SK-N-MC (cell line): Measurements from ENCODE around the gene TMEM154.

Experiments
- EZH2 ChIP-seq: fragments of 200-600 bp; sonication (generic); IDR thresholded peaks from one replicate; pipeline ENCODE4 v1.6.1; 2017; ENCODE audit warnings: antibody characterized with exemption
- POLR2AphosphoS5 ChIP-seq: IDR thresholded peaks from 2 replicates; pipeline ENCODE4 v1.6.1; 2012; ENCODE audit warnings: mild to moderate bottlenecking, low read depth, low read length, borderline replicate concordance

GRCh38 chr4:152697284-152698088 is 17.7 kb upstream of the TMEM154 start:
- no peak for TF ChIP-seq POLR2AphosphoS5
- no peak for TF ChIP-seq EZH2
